ENCODE measurements around the gene HERPUD1.

- TF ChIP-seq EZH2 (IDR thresholded peaks at IDR 0.05; ENCODE audit: low read depth) (no peak), CTCF (conservative IDR thresholded peaks at IDR 0.05) (no peak)
Observed at GRCh38 chr16:56993204-56993603, 61.3 kb downstream of the HERPUD1 start.
